GM21825 (cell line): ENCODE measurements around the gene ZNF407.

Experiments
- ATAC-seq: cut with Tn5 transposase; IDR thresholded peaks from one replicate; pipeline ENCODE4 v1.9.1; 2021; ENCODE audit warnings: mild to moderate bottlenecking, moderate library complexity; ENCODE audit not compliant: unreplicated experiment

The ZNF407 gene

GRCh38 chr18:74665905-74666304 lies 68.2 kb downstream of the ZNF407 start:
- ATAC-seq = no peak

- no peak for ATAC-seq
Measured at GRCh38 chr18:74669136-74669798, 71.6 kb downstream of the ZNF407 start.

- ATAC-seq = no peak
Measured at GRCh38 chr18:74672371-74672770, 74.7 kb downstream of the ZNF407 start.

- ATAC-seq = no peak
Measured at GRCh38 chr18:74674487-74674886, 76.8 kb downstream of the ZNF407 start.

- no peak for ATAC-seq
Measured at GRCh38 chr18:74679006-74679678, 81.5 kb downstream of the ZNF407 start.

GRCh38 chr18:74679679-74680076 lies 82.0 kb downstream of the ZNF407 start:
- no peak for ATAC-seq

- no peak for ATAC-seq
Measured at GRCh38 chr18:74682141-74682990, 84.7 kb downstream of the ZNF407 start.

- ATAC-seq = no peak
Measured at GRCh38 chr18:74682991-74683297, 85.3 kb downstream of the ZNF407 start.

GRCh38 chr18:74683573-74683972 lies 85.9 kb downstream of the ZNF407 start:
- ATAC-seq = no peak

- ATAC-seq = no peak
Measured at GRCh38 chr18:74689251-74689650, 91.6 kb downstream of the ZNF407 start.

- no peak for ATAC-seq
Measured at GRCh38 chr18:74692367-74693013, 94.8 kb downstream of the ZNF407 start.

- ATAC-seq = no peak
Measured at GRCh38 chr18:74694436-74694835, 96.8 kb downstream of the ZNF407 start.

- ATAC-seq = no peak
Measured at GRCh38 chr18:74695170-74695569, 97.5 kb downstream of the ZNF407 start.

- no peak for ATAC-seq
Measured at GRCh38 chr18:74698881-74699280, 101.2 kb downstream of the ZNF407 start.

GRCh38 chr18:74699455-74699854 lies 101.8 kb downstream of the ZNF407 start:
- ATAC-seq = no peak

GRCh38 chr18:74702950-74703349 lies 105.3 kb downstream of the ZNF407 start:
- ATAC-seq = no peak

- ATAC-seq = no peak
Measured at GRCh38 chr18:74708169-74708568, 110.5 kb downstream of the ZNF407 start.

- ATAC-seq = no peak
Measured at GRCh38 chr18:74709452-74709851, 111.8 kb downstream of the ZNF407 start.

- no peak for ATAC-seq
Measured at GRCh38 chr18:74714120-74714519, 116.5 kb downstream of the ZNF407 start.

- no peak for ATAC-seq
Measured at GRCh38 chr18:74714791-74715190, 117.1 kb downstream of the ZNF407 start.

GRCh38 chr18:74715306-74715705 lies 117.6 kb downstream of the ZNF407 start:
- no peak for ATAC-seq
